ENCODE data around the gene RGS11. TPM values are rescaled to one million over a fixed set of nuclear protein-coding genes. Genes with fewer than 3 reads are reported as not detected.

Gene RGS11
- total and polyA plus RNA-seq, 11 donors, result 1.1 to 19.5 (median 11.8) TPM

- ATAC-seq (no peak), DNase-seq (no peak)
- 90 to 96% (median 96%) methylated on average over 5 of the region's 5 CpGs for WGBS, 4 donors
- Histone ChIP-seq H3K4me3 (no peak overlapping the region), H3K9me3 (no peaks in the 10 kb centered on the region), H3K36me3 (peaks cover 0 to 35% (median 28%) of the 10 kb centered on the region in 9 donors), H3K27ac (no peak overlapping the region), H3K4me1 (no peaks in the 10 kb centered on the region), H3K27me3 (no peaks in the 10 kb centered on the region)
- intact Hi-C loops (cut with DNase I), result no loop called here
- TF ChIP-seq, protein P1, sequence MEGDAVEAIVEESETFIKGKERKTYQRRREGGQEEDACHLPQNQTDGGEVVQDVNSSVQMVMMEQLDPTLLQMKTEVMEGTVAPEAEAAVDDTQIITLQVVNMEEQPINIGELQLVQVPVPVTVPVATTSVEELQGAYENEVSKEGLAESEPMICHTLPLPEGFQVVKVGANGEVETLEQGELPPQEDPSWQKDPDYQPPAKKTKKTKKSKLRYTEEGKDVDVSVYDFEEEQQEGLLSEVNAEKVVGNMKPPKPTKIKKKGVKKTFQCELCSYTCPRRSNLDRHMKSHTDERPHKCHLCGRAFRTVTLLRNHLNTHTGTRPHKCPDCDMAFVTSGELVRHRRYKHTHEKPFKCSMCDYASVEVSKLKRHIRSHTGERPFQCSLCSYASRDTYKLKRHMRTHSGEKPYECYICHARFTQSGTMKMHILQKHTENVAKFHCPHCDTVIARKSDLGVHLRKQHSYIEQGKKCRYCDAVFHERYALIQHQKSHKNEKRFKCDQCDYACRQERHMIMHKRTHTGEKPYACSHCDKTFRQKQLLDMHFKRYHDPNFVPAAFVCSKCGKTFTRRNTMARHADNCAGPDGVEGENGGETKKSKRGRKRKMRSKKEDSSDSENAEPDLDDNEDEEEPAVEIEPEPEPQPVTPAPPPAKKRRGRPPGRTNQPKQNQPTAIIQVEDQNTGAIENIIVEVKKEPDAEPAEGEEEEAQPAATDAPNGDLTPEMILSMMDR (IDR thresholded peaks at IDR 0.05), result no peak
- no peak for TF ChIP-seq POLR2A (IDR thresholded peaks at IDR 0.05)
These were observed 41.8 kb upstream of the RGS11 start for GRCh38 chr16:317583-317982.

DNA sequence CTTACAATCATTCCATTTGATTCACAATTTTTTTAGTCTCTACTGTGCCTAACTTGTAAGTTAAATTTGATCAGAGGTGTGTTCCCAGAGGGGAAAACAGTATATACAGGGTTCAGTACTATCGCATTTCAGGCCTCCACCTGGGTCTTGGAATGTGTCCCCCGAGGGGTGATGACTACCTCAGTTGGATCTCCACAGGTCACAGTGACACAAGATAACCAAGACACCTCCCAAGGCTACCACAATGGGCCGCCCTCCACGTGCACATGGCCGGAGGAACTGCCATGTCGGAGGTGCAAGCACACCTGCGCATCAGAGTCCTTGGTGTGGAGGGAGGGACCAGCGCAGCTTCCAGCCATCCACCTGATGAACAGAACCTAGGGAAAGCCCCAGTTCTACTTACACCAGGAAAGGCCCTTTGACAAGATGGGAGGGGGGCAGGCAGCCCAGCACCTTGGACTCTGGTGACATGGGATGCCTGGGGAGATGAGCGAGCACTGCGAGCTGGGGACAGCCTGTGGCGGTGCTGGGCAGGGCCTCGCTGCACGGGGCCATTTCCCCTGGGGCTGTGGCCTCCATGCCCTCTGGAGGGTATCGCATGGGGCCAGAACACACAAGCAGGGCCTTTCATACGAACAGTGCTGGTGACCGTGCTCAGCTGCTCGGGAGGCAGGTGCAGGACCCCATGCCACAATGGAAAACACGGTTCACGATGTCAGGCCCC lies 41.2 kb upstream of the RGS11 start:
- intact Hi-C loops (cut with DNase I), result no loop called here
- DNase-seq (peak in 1 of 5 donors; percentile 37), ATAC-seq (no peak)
- Histone ChIP-seq H3K36me3 (peaks cover 0 to 42% (median 33%) of the 10 kb centered on the region in 9 donors), H3K9me3 (no peaks in the 10 kb centered on the region), H3K27ac (no peak overlapping the region), H3K4me1 (no peaks in the 10 kb centered on the region), H3K27me3 (no peaks in the 10 kb centered on the region), H3K4me3 (no peak overlapping the region)
- TF ChIP-seq POLR2A (IDR thresholded peaks at IDR 0.05), result no peak
- TF ChIP-seq, protein P1 (IDR thresholded peaks at IDR 0.05), result no peak
- 88 to 94% (median 90%) methylated on average over 13 to 19 of the region's 19 CpGs for WGBS, 4 donors

GRCh38 chr16:314795-315299 lies 39.1 kb upstream of the RGS11 start:
- no peak for TF ChIP-seq POLR2A (IDR thresholded peaks at IDR 0.05)
- TF ChIP-seq, protein P1 (IDR thresholded peaks at IDR 0.05), result no peak
- H3K4me1 ChIP-seq, result no peaks in the 10 kb centered on the region
- ATAC-seq (no peak), DNase-seq (no peak)
- intact Hi-C loops (cut with DNase I), result no loop called here
- H3K36me3 ChIP-seq, result peaks cover 0 to 47% (median 37%) of the 10 kb centered on the region in 9 donors
- H3K27ac ChIP-seq, result no peak overlapping the region
- WGBS, 4 donors, result 73 to 81% (median 79%) methylated on average over 14 of the region's 14 CpGs
- no peak overlapping the region for H3K4me3 ChIP-seq
- H3K9me3 ChIP-seq, result no peaks in the 10 kb centered on the region
- H3K27me3 ChIP-seq, result no peaks in the 10 kb centered on the region

- Histone ChIP-seq H3K9me3 (no peaks in the 10 kb centered on the region), H3K4me3 (no peak overlapping the region), H3K4me1 (no peaks in the 10 kb centered on the region), H3K27ac (no peak overlapping the region), H3K36me3 (peaks cover 0 to 52% (median 42%) of the 10 kb centered on the region in 9 donors), H3K27me3 (no peaks in the 10 kb centered on the region)
- ATAC-seq (no peak), DNase-seq (peak in 1 of 5 donors; percentile 49)
- TF ChIP-seq, protein P1 (IDR thresholded peaks at IDR 0.05), result no peak
- no peak for TF ChIP-seq POLR2A (IDR thresholded peaks at IDR 0.05)
- WGBS, 4 donors, result 90 to 94% (median 91%) methylated on average over 16 of the region's 16 CpGs
- intact Hi-C loops (cut with DNase I), result no loop called here
These were observed 38.6 kb upstream of the RGS11 start for GRCh38 chr16:314351-314750.

Measured in heart left ventricle (tissue), 16 donors.